ENCODE measurements around the gene MPP2. TPM values are rescaled to one million over a fixed set of nuclear protein-coding genes. Genes with fewer than 3 reads are reported as not detected.

The MPP2 gene
- total RNA-seq, 2 donors from 2014 or later = 11.9 to 15.6 TPM

- no peaks in the 10 kb centered on the region for H3K9me3 ChIP-seq
- H3K4me3 ChIP-seq = peak overlapping the region in 1 of 2 donors; percentile 84
- H3K27me3 ChIP-seq = no peaks in the 10 kb centered on the region
- TF ChIP-seq CTCF (IDR thresholded peaks at IDR 0.05) = no peak
- DNase-seq (ENCODE audit: low spot score) = no peak
- H3K36me3 ChIP-seq = no peaks in the 10 kb centered on the region
- H3K4me1 ChIP-seq = peaks cover 0 to 37% of the 10 kb centered on the region in 2 donors
- H3K27ac ChIP-seq = peak overlapping the region; percentile 88 to 90
These were observed 1.8 kb downstream of the MPP2 start for GRCh38 chr17:43905400-43905984.

DNA sequence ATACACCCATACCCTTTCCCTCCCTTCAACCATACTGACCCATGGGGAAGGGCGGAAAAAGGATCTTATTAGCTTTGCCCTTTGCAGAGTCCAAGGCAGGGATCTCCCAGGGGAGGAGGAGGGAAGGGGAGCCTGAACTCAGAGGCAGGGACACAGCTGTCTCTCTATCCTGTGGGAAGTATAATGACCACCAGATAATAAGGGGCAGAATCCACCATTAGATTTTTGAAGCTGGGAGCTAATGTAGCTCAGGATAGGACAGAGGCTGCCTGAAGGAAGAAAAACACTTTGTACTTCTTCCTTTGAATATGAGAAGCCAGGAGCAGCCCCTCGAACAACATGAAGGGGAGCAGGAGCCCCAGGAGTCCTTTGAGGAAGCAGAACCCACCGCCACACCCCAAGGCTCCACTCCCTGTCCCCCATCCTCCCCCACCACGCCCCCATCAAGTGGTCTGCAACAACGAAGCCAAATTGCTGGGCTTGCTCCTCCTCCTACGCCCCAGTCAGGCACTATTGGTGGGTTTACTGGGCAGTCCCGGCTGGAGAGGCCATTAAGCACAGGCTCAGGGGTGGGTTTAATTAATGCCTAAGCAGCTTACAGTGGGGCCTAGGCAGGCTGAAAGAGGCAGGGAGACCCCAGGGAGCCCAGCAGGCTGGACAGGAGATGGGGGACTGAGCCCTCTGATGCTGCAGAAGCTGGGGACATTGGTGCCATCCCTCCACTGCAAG is 5.3 kb downstream of the MPP2 start:
- Histone ChIP-seq H3K27ac (no peak overlapping the region), H3K4me3 (no peak overlapping the region), H3K9me3 (no peaks in the 10 kb centered on the region), H3K4me1 (peaks cover 0 to 35% of the 10 kb centered on the region in 2 donors), H3K36me3 (no peaks in the 10 kb centered on the region), H3K27me3 (no peaks in the 10 kb centered on the region)
- TF ChIP-seq CTCF (IDR thresholded peaks at IDR 0.05) = no peak
- no peak for DNase-seq (ENCODE audit: low spot score)

DNA sequence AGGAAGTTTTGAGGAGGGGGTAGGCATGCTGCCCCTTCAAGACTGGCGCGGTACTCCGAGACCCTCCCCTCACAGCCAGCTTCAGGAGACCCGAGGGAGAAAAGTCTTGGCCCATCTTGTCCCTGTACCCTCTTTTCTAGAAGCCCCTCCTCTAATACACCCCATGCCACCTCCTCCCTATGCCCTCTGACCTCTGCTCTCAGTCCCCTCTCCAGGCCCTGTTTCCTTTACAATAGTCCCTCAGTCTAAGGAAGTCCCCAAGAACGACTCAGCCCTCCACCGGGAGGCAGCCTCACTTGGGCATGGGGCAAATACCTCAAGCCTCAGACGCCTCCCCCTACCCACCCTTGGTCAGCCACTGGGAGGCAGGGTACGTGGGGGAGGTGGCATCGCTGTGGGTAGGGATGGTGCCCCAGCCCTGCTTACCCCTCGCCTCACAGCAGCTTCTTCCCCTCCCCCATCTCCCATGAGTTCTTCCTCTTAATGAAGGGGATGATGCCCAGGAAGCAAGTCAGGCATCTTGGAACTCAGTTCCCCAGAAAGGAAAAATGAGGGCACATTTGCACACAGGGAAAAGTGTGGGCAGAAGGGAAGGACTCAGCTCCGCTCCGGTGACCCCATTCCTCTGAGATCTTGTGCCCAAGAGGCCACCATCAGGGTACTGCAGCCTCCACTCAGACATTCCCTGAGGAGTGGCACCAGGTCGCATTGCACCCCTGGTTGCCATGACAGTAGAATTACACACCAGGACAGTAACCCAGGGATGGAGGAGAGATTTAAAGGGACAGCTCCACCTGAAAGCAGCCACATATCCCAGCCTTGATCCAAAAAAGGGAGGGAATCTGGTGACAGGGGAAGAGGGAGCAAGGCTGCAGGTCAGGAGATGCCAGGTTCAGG is 6.2 kb downstream of the MPP2 start:
- H3K9me3 ChIP-seq = no peaks in the 10 kb centered on the region
- no peak for TF ChIP-seq CTCF (IDR thresholded peaks at IDR 0.05)
- H3K4me1 ChIP-seq = peaks cover 0 to 25% of the 10 kb centered on the region in 2 donors
- no peak for DNase-seq (ENCODE audit: low spot score)
- no peak overlapping the region for H3K27ac ChIP-seq
- H3K36me3 ChIP-seq = no peaks in the 10 kb centered on the region
- H3K27me3 ChIP-seq = no peaks in the 10 kb centered on the region
- peak overlapping the region; percentile 20 to 54 for H3K4me3 ChIP-seq

- no peak for TF ChIP-seq CTCF (IDR thresholded peaks at IDR 0.05)
- H3K4me1 ChIP-seq = peaks cover 0 to 17% of the 10 kb centered on the region in 2 donors
- H3K4me3 ChIP-seq = peak overlapping the region; percentile 20 to 54
- no peak overlapping the region for H3K27ac ChIP-seq
- H3K27me3 ChIP-seq = no peaks in the 10 kb centered on the region
- H3K36me3 ChIP-seq = no peaks in the 10 kb centered on the region
- DNase-seq (ENCODE audit: low spot score) = peak; percentile 83
- no peaks in the 10 kb centered on the region for H3K9me3 ChIP-seq
These were observed 7.0 kb downstream of the MPP2 start for GRCh38 chr17:43900183-43900857.

DNA sequence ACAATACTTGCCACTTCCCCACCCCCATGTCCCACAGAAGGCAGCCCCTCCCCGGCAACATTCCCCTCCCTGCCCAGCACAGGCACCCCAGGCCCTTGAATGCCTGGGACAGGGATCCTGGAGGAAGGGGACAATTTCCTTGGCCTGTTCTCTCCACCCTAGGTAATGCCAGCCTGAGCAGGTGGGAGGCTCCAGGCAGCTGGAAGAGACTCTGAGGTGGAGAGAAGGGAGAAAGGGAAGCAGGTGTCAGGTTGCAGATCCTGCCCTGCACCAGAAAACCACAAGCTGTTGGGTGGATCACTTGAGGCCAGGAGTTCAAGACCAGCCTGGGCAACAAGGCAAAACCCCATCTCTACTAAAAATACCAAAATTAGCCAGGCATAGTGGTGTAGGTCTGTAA is 8.9 kb downstream of the MPP2 start:
- no peak for DNase-seq (ENCODE audit: low spot score)
- Histone ChIP-seq H3K27me3 (no peaks in the 10 kb centered on the region), H3K9me3 (no peaks in the 10 kb centered on the region), H3K4me3 (no peak overlapping the region), H3K36me3 (no peaks in the 10 kb centered on the region), H3K27ac (no peak overlapping the region), H3K4me1 (peaks cover 0 to 16% of the 10 kb centered on the region in 2 donors)
- no peak for TF ChIP-seq CTCF (IDR thresholded peaks at IDR 0.05)

Data from right atrium auricular region (tissue), 2 donors.